BLaER1 (cell line): ENCODE measurements around the gene RNF5.

ENCODE experiments used
- H3K27ac ChIP-seq: shearing (Covaris generic); formaldehyde crosslinking; 2 replicates; pipeline ENCODE4 v1.8.1; 2022
- H3K27me3 ChIP-seq: shearing (Covaris generic); formaldehyde crosslinking; 2 replicates; pipeline ENCODE4 v1.8.1; 2022
- H3K36me3 ChIP-seq: shearing (Covaris generic); formaldehyde crosslinking; 2 replicates; pipeline ENCODE4 v1.8.1; 2022
- H3K4me1 ChIP-seq: shearing (Covaris generic); formaldehyde crosslinking; 2 replicates; pipeline ENCODE4 v1.8.1; 2022
- H3K4me2 ChIP-seq: shearing (Covaris generic); formaldehyde crosslinking; 2 replicates; pipeline ENCODE4 v1.8.1; 2022
- H3K4me3 ChIP-seq: shearing (Covaris generic); formaldehyde crosslinking; 2 replicates; pipeline ENCODE4 v1.8.1; 2022
- H3K9ac ChIP-seq: shearing (Covaris generic); formaldehyde crosslinking; 2 replicates; pipeline ENCODE4 v1.8.1; 2022
- H3K9me3 ChIP-seq: shearing (Covaris generic); formaldehyde crosslinking; 2 replicates; pipeline ENCODE4 v1.8.1; 2022
- H4K20me1 ChIP-seq: shearing (Covaris generic); formaldehyde crosslinking; 2 replicates; pipeline ENCODE4 v1.8.1; 2022
- Cebpa-rat ChIP-seq: shearing (Covaris generic); IDR thresholded peaks from 2 replicates; pipeline ENCODE4 v1.8.1; 2022

Gene RNF5

DNA sequence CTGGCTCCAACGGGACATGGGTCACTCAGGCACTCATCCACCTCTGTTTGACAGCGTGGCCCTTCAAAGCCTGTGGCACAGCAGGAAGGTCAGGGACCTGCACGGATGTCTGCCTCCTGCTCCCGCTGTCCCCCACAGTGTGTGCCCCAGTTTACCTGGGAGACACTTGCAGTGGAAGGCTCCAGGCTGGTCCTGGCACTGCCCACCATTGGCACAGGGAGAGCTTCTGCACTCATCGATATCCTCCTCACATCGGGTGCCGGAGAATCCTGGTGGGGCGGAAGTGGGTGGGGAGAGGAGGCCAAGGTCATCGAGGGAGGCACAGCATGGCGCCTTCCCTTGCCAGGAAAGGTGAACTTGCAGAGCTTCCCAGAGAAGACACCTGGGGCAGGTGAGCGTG lies 38.8 kb downstream of the RNF5 start:
- no peaks in the 10 kb centered on the region for H3K9me3 ChIP-seq
- no peaks in the 10 kb centered on the region for H3K36me3 ChIP-seq
- no peak overlapping the region for H3K4me2 ChIP-seq
- H3K4me3 ChIP-seq = no peak overlapping the region
- H3K27ac ChIP-seq = no peak overlapping the region
- no peaks in the 10 kb centered on the region for H3K27me3 ChIP-seq
- no peaks in the 10 kb centered on the region for H4K20me1 ChIP-seq
- TF ChIP-seq Cebpa-rat = no peak
- H3K4me1 ChIP-seq = no peaks in the 10 kb centered on the region
- no peak overlapping the region for H3K9ac ChIP-seq

DNA sequence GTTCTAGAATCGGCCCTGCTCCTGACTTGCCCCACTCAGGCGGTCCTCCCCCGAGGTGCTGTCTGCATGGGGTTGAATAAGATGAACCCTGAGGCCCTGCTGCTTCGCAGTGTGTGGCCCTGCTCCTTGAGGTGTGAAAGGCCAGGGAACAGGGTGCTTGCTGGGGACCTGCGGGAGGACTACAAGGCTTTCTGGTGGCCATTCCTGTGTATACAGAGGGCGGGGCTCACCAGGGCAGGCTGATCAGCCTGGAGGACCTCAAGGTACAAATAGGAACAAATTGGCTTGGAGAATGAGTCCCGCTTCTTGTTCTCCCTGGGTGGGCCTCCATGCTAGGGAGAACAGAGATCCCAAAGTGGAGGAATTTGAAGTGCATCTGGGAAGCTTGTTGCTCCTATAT lies 40.0 kb downstream of the RNF5 start:
- no peak overlapping the region for H3K27ac ChIP-seq
- no peak overlapping the region for H3K9ac ChIP-seq
- H3K36me3 ChIP-seq = no peaks in the 10 kb centered on the region
- no peak for TF ChIP-seq Cebpa-rat
- peaks cover 9% of the 10 kb centered on the region; the same call in 1 of the 2 replicates for H3K4me1 ChIP-seq
- H3K9me3 ChIP-seq = no peaks in the 10 kb centered on the region
- no peaks in the 10 kb centered on the region for H3K27me3 ChIP-seq
- H3K4me3 ChIP-seq = no peak overlapping the region
- H4K20me1 ChIP-seq = no peaks in the 10 kb centered on the region
- H3K4me2 ChIP-seq = no peak overlapping the region

- Histone ChIP-seq H4K20me1 (no peaks in the 10 kb centered on the region), H3K4me1 (peaks cover 9% of the 10 kb centered on the region; the same call in 1 of the 2 replicates), H3K9me3 (no peaks in the 10 kb centered on the region), H3K27me3 (no peaks in the 10 kb centered on the region), H3K36me3 (no peaks in the 10 kb centered on the region), H3K4me2 (no peak overlapping the region), H3K4me3 (no peak overlapping the region), H3K27ac (no peak overlapping the region), H3K9ac (no peak overlapping the region)
- no peak for TF ChIP-seq Cebpa-rat
These were observed 41.8 kb downstream of the RNF5 start for GRCh38 chr6:32220021-32220420.

DNA sequence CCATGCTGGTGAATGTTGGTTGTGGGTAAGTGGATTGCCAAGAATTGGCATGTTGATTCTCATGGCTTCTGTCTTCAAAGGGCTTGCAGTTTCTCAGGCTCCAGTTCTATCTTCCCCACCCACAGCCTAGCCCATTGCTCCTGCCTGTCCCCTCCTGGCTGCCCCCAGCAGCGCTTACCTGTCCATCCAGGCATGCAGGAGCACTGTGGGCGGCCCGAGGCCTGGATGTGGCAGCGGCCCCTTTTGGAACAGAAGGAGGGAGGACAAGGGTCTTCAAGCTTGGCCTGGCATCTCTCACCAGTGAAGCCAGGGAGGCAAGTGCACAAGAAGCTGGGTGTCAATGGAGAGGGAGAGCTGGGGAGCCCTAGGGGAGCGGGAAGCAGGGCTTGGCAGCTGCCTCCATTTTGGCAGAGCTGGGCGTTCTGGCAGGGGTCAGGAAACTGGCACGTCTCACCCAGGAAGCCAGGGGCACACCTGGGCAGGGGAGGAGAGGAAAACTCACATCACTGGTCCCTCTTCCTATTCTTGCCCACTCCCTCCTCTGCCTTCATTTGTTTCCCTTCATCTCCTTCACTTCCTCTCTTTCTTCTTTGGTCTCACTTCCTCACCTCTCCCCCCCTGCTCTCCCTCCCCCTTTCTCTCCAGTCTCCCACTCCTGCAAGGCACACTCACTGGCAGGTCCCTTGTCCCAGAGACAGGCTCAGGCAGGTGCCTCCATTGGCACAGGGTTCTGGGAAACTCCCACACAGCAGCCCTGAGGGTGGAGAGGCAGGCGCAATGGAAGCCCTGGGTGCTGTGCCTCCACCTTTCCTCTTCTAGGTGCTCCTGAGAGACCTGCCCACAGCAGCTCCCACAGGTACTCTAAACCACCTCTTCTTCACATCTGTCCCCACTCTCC lies 44.4 kb downstream of the RNF5 start:
- Histone ChIP-seq H3K4me3 (no peak overlapping the region), H3K27ac (no peak overlapping the region), H3K36me3 (no peaks in the 10 kb centered on the region), H3K4me2 (peak overlapping the region; percentile 24; the same call in 1 of the 2 replicates), H4K20me1 (no peaks in the 10 kb centered on the region), H3K9ac (no peak overlapping the region), H3K27me3 (no peaks in the 10 kb centered on the region), H3K4me1 (peaks cover 9% of the 10 kb centered on the region; the same call in 1 of the 2 replicates), H3K9me3 (no peaks in the 10 kb centered on the region)
- no peak for TF ChIP-seq Cebpa-rat

- no peak for TF ChIP-seq Cebpa-rat
- Histone ChIP-seq H3K9me3 (no peaks in the 10 kb centered on the region), H4K20me1 (no peaks in the 10 kb centered on the region), H3K4me3 (no peak within 1 kb of the TSS), H3K27me3 (no peaks in the 10 kb centered on the region), H3K27ac (no peak within 1 kb of the TSS), H3K36me3 (no peaks in the 10 kb centered on the region), H3K9ac (no peak within 1 kb of the TSS), H3K4me1 (peaks cover 9% of the 10 kb centered on the region; the same call in 1 of the 2 replicates), H3K4me2 (no peak within 1 kb of the TSS)
These were observed 45.3 kb downstream of the RNF5 start, which contains the start of gene NOTCH4 for GRCh38 chr6:32223258-32224235. Gene NOTCH4, minus strand, starts transcription at chr6:32224067. Its CDS starts 139 bp downstream, at chr6:32223928.

- H3K9me3 ChIP-seq = no peaks in the 10 kb centered on the region
- no peak for TF ChIP-seq Cebpa-rat
- no peak overlapping the region for H3K4me2 ChIP-seq
These were observed 46.5 kb downstream of the RNF5 start for GRCh38 chr6:32224696-32225095.

DNA sequence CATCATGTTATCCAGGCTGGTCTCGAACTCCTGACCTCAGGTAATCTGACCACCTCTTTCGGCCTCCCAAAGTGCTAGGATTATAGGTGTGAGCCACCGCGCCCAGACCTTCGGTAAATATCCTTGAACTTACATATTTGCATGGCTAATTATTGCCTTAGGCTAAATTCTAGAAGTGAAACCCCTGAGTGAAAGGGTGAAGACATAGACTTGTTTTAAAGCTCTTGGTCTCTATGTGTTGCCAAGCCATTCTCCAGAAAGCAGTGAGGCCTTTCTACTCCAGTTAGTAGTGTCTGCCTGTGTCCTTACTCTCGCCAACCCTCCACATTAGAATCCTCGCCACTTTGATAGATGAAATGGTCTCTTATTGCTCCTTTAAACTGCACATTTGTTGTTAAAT lies 48.2 kb downstream of the RNF5 start:
- H3K27me3 ChIP-seq = no peaks in the 10 kb centered on the region
- no peak overlapping the region for H3K4me2 ChIP-seq
- H4K20me1 ChIP-seq = no peaks in the 10 kb centered on the region
- H3K36me3 ChIP-seq = no peaks in the 10 kb centered on the region
- H3K9ac ChIP-seq = no peak overlapping the region
- no peak for TF ChIP-seq Cebpa-rat
- no peak overlapping the region for H3K4me3 ChIP-seq
- peaks cover 9% of the 10 kb centered on the region; the same call in 1 of the 2 replicates for H3K4me1 ChIP-seq
- H3K9me3 ChIP-seq = no peaks in the 10 kb centered on the region
- H3K27ac ChIP-seq = no peak overlapping the region

More at GRCh38 chr6:32224696-32225095, 46.5 kb downstream of the RNF5 start:
- no peak overlapping the region for H3K4me3 ChIP-seq
- no peak overlapping the region for H3K27ac ChIP-seq
- peaks cover 9% of the 10 kb centered on the region; the same call in 1 of the 2 replicates for H3K4me1 ChIP-seq
- H4K20me1 ChIP-seq = no peaks in the 10 kb centered on the region
- H3K27me3 ChIP-seq = no peaks in the 10 kb centered on the region
- no peaks in the 10 kb centered on the region for H3K36me3 ChIP-seq
- no peak overlapping the region for H3K9ac ChIP-seq
